ENCODE data around the gene PDE1C. TPM values are rescaled to one million over a fixed set of nuclear protein-coding genes. Genes with fewer than 3 reads are reported as not detected.

Gene PDE1C
- total and polyA plus RNA-seq, 12 donors: 0.33 to 9.9 (median 2.9) TPM

DNA sequence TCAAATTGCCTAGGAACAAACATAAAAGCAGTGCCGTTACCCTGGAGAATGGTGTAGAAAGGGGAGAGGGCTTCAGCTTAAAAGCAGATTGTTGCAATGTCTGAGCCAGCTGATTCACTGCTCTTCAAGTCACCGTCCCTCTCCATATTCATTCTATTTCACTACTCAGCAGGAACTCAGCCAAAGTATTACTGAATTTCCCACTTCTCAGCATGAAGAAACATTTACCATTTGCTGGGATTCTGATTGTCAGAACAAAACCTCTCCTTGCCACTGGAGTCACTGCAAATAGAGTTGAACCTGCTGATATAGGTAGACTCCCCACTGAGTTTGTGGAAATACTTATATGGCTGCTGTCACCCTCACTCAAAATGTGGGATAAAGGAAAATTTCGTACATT, 311.5 kb downstream of the PDE1C start:
- WGBS, 4 donors: 44 to 55% (median 52%) methylated on average over 3 of the region's 3 CpGs
- no peaks in the 10 kb centered on the region for H3K27me3 ChIP-seq
- no peaks in the 10 kb centered on the region for H3K36me3 ChIP-seq (replicated peaks in 1 of 2)
- H3K4me3 ChIP-seq: no peak overlapping the region
- no peaks in the 10 kb centered on the region for H3K4me1 ChIP-seq (replicated peaks in 1 of 2)
- TF ChIP-seq POLR2A (IDR thresholded peaks at IDR 0.05): no peak
- TF ChIP-seq, protein P1, sequence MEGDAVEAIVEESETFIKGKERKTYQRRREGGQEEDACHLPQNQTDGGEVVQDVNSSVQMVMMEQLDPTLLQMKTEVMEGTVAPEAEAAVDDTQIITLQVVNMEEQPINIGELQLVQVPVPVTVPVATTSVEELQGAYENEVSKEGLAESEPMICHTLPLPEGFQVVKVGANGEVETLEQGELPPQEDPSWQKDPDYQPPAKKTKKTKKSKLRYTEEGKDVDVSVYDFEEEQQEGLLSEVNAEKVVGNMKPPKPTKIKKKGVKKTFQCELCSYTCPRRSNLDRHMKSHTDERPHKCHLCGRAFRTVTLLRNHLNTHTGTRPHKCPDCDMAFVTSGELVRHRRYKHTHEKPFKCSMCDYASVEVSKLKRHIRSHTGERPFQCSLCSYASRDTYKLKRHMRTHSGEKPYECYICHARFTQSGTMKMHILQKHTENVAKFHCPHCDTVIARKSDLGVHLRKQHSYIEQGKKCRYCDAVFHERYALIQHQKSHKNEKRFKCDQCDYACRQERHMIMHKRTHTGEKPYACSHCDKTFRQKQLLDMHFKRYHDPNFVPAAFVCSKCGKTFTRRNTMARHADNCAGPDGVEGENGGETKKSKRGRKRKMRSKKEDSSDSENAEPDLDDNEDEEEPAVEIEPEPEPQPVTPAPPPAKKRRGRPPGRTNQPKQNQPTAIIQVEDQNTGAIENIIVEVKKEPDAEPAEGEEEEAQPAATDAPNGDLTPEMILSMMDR (IDR thresholded peaks at IDR 0.05): no peak
- intact Hi-C loops (cut with DNase I): no loop called here
- no peaks in the 10 kb centered on the region for H3K9me3 ChIP-seq (replicated peaks in 1 of 3)
- DNase-seq: no peak
- no peak overlapping the region for H3K27ac ChIP-seq

DNA sequence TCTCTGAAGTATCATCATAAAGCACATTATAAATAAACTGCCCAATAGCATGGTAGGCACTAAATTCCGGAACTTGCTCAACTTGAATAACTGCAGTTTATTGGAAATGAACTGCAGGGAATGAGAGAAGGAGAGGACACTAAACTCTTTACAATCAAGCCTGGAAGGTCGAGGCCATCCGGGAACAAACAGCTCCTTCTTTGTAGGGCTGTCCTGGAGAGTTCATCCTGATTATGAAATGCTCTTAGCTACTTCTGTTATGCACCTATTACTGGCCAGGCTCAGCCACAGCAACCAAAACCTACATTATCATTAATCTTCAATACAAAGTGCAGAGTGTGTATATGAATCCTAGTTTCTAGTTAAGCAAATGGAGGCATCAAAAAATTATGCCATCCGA, 318.5 kb downstream of the PDE1C start:
- H3K9me3 ChIP-seq (replicated peaks in 1 of 3): no peaks in the 10 kb centered on the region
- TF ChIP-seq, protein P1 (IDR thresholded peaks at IDR 0.05): no peak
- TF ChIP-seq POLR2A (IDR thresholded peaks at IDR 0.05): no peak
- no peaks in the 10 kb centered on the region for H3K4me1 ChIP-seq (replicated peaks in 1 of 2)
- no peak overlapping the region for H3K27ac ChIP-seq
- H3K27me3 ChIP-seq: no peaks in the 10 kb centered on the region
- no peak for DNase-seq
- H3K36me3 ChIP-seq (replicated peaks in 1 of 2): no peaks in the 10 kb centered on the region
- intact Hi-C loops (cut with DNase I): no loop called here
- WGBS, 4 donors: 73 to 82% (median 79%) methylated on average over 4 of the region's 4 CpGs
- H3K4me3 ChIP-seq: no peak overlapping the region

DNA sequence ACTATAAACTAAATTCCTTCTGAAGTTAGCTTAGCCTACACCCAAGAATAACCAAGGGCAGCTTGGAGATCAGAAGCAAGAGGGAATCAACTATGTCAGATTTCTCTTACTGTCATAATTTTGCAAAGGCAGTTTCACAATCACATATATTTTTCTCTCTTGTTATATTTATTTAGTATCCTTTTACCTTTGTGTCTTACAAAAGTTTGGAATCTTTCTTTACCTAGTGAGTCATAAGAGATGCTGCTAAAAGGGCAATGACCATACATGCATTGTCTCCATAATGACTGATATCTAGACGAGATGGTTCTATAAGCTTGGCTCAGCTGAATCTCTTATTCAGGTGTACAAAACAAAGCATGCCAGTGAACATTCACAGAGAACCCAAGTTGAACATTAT, 322.1 kb downstream of the PDE1C start:
- Histone ChIP-seq H3K27me3 (no peaks in the 10 kb centered on the region), H3K9me3 (replicated peaks in 1 of 3) (no peaks in the 10 kb centered on the region), H3K4me1 (replicated peaks in 1 of 2) (no peaks in the 10 kb centered on the region), H3K4me3 (no peak overlapping the region), H3K27ac (no peak overlapping the region), H3K36me3 (replicated peaks in 1 of 2) (no peaks in the 10 kb centered on the region)
- TF ChIP-seq, protein P1 (IDR thresholded peaks at IDR 0.05): no peak
- TF ChIP-seq POLR2A (IDR thresholded peaks at IDR 0.05): no peak
- 81 to 97% (median 83%) methylated on average over 1 of the region's 1 CpG for WGBS, 4 donors
- intact Hi-C loops (cut with DNase I): loop anchor here (5.0 to 10.0 kb wide), 3 partner anchors 454 to 597 kb away; no protein-coding TSS in a partner anchor
- no peak for DNase-seq

DNA sequence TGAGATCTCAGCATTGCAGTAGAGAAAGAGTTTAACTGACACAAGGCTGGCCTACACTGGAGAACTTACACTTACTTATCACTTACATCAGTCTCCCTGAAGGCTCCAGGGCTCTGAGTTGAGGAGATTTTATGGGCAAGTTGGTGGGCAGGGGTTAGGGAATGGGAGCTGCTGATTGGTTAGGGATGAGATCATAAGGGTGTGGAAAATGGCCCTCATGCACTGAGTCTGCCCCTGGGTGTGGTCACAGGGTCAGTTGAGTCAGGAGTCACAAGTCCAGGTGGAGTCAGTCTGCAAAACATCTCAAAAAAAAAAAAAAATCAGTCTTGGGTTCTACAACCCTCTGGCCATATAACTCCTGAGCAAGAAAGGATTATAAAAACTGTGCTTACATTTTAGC, 322.7 kb downstream of the PDE1C start:
- Histone ChIP-seq H3K27me3 (no peaks in the 10 kb centered on the region), H3K9me3 (replicated peaks in 1 of 3) (no peaks in the 10 kb centered on the region), H3K4me3 (no peak overlapping the region), H3K4me1 (replicated peaks in 1 of 2) (no peaks in the 10 kb centered on the region), H3K36me3 (replicated peaks in 1 of 2) (no peaks in the 10 kb centered on the region), H3K27ac (no peak overlapping the region)
- intact Hi-C loops (cut with DNase I): loop anchor here (5.0 to 10.0 kb wide), 3 partner anchors 455 to 597 kb away; no protein-coding TSS in a partner anchor
- TF ChIP-seq POLR2A (IDR thresholded peaks at IDR 0.05): no peak
- TF ChIP-seq, protein P1 (IDR thresholded peaks at IDR 0.05): no peak
- DNase-seq: no peak
